BLaER1 treated with 17β-estradiol and CSF1 and Interleukin-3, amounts not matched to agents 10 nM and 100 nM (cell line): Measurements from ENCODE around the gene MLF2.

Source experiments
- H3K27ac ChIP-seq, 11 experiments: shearing (Covaris generic); formaldehyde crosslinking; 2 replicates each; pipeline ENCODE4 v1.8.1; 2022
- H3K27me3 ChIP-seq, 11 experiments: shearing (Covaris generic); formaldehyde crosslinking; 2 replicates each; pipeline ENCODE4 v1.8.1; 2022
- H3K36me3 ChIP-seq, 11 experiments: shearing (Covaris generic); formaldehyde crosslinking; 2 replicates each; pipeline ENCODE4 v1.8.1; 2022
- H3K4me1 ChIP-seq, 10 experiments: shearing (Covaris generic); formaldehyde crosslinking; 2 replicates each; pipeline ENCODE4 v1.8.1; 2022
- H3K4me2 ChIP-seq, 11 experiments: shearing (Covaris generic); formaldehyde crosslinking; 2 replicates each; pipeline ENCODE4 v1.8.1; 2022
- H3K4me3 ChIP-seq, 10 experiments: shearing (Covaris generic); formaldehyde crosslinking; 2 replicates each; pipeline ENCODE4 v1.8.1; 2022
- H3K9ac ChIP-seq, 11 experiments: shearing (Covaris generic); formaldehyde crosslinking; 2 replicates each; pipeline ENCODE4 v1.8.1; 2022
- H3K9me3 ChIP-seq, 11 experiments: shearing (Covaris generic); formaldehyde crosslinking; replicated peaks in 1 of 11; 2 replicates each; pipeline ENCODE4 v1.8.1; 2022
- H4K20me1 ChIP-seq, 11 experiments: shearing (Covaris generic); formaldehyde crosslinking; 2 replicates each; pipeline ENCODE4 v1.8.1; 2022
- Cebpa-rat ChIP-seq, 11 experiments: shearing (Covaris generic); IDR thresholded peaks; 2 replicates each; pipeline ENCODE4 v1.8.1; 2022

MLF2 gene

GRCh38 chr12:6769666-6770065 is 16.7 kb upstream of the MLF2 start:
- no peak for TF ChIP-seq Cebpa-rat (IDR thresholded peaks at IDR 0.05)

GRCh38 chr12:6768990-6769389 is 16.0 kb upstream of the MLF2 start:
- Histone ChIP-seq H3K4me3 (peak overlapping the region in 1 of 10 experiments; percentile 79; a peak in 1 of 20 replicates), H3K27me3 (peaks cover 79 to 100% (median 100%) of the 10 kb centered on the region in 11 experiments)

More at GRCh38 chr12:6769666-6770065, 16.7 kb upstream of the MLF2 start:
- no peaks in the 10 kb centered on the region; a peak in 1 of 22 replicates for H3K36me3 ChIP-seq
- no peak overlapping the region for H3K9ac ChIP-seq
- H4K20me1 ChIP-seq, result peaks cover 0 to 57% (median 22%) of the 10 kb centered on the region in 11 experiments; a peak in 17 of 22 replicates
- H3K4me2 ChIP-seq, result peak overlapping the region in 3 of 11 experiments; percentile 89 to 95 (median 94); a peak in 6 of 22 replicates
- H3K4me3 ChIP-seq, result no peak overlapping the region
- H3K4me1 ChIP-seq, result peaks cover 9 to 72% (median 53%) of the 10 kb centered on the region in 10 experiments
- H3K27me3 ChIP-seq, result peaks cover 79 to 100% (median 100%) of the 10 kb centered on the region in 11 experiments
- no peaks in the 10 kb centered on the region for H3K9me3 ChIP-seq
- no peak overlapping the region for H3K27ac ChIP-seq

GRCh38 chr12:6768437-6768914 is 15.5 kb upstream of the MLF2 start:
- Histone ChIP-seq H3K9ac (peak overlapping the region in 1 of 11 experiments; percentile 37; a peak in 2 of 22 replicates), H3K27me3 (peaks cover 79 to 100% (median 100%) of the 10 kb centered on the region in 11 experiments), H3K4me2 (peak overlapping the region in 4 of 11 experiments; percentile 13 to 95 (median 92); a peak in 6 of 22 replicates), H3K27ac (no peak overlapping the region), H4K20me1 (peaks cover 0 to 51% (median 22%) of the 10 kb centered on the region in 11 experiments; a peak in 17 of 22 replicates), H3K9me3 (no peaks in the 10 kb centered on the region), H3K36me3 (no peaks in the 10 kb centered on the region; a peak in 1 of 22 replicates), H3K4me3 (peak overlapping the region in 2 of 10 experiments; percentile 72 to 79; a peak in 3 of 20 replicates), H3K4me1 (peaks cover 9 to 84% (median 63%) of the 10 kb centered on the region in 10 experiments)
- TF ChIP-seq Cebpa-rat (IDR thresholded peaks at IDR 0.05), result no peak

More at GRCh38 chr12:6768990-6769389, 16.0 kb upstream of the MLF2 start:
- H3K9ac ChIP-seq, result 0 out of 22 replicates have a peak overlapping the region, but pooled peaks of 1 of the 11 experiments have one; percentile 37
- no peak for TF ChIP-seq Cebpa-rat (IDR thresholded peaks at IDR 0.05)
- H3K36me3 ChIP-seq, result no peaks in the 10 kb centered on the region; a peak in 1 of 22 replicates
- H3K4me1 ChIP-seq, result peaks cover 9 to 78% (median 60%) of the 10 kb centered on the region in 10 experiments
- H3K4me2 ChIP-seq, result peak overlapping the region in 6 of 11 experiments; percentile 1 to 95 (median 51); a peak in 8 of 22 replicates
- H3K27ac ChIP-seq, result no peak overlapping the region
- H3K9me3 ChIP-seq, result no peaks in the 10 kb centered on the region
- H4K20me1 ChIP-seq, result peaks cover 0 to 51% (median 22%) of the 10 kb centered on the region in 11 experiments; a peak in 17 of 22 replicates

- Histone ChIP-seq H3K9ac (peak overlapping the region in 10 of 11 experiments; percentile 38 to 90 (median 69); a peak in 15 of 22 replicates), H3K4me3 (peak overlapping the region; percentile 56 to 79 (median 67)), H3K36me3 (no peaks in the 10 kb centered on the region; a peak in 1 of 22 replicates), H3K27ac (peak overlapping the region in 3 of 11 experiments; percentile 59 to 73 (median 72); a peak in 3 of 22 replicates), H4K20me1 (peaks cover 0 to 44% (median 21%) of the 10 kb centered on the region in 11 experiments; a peak in 17 of 22 replicates), H3K4me1 (peaks cover 9 to 80% (median 57%) of the 10 kb centered on the region in 10 experiments), H3K9me3 (no peaks in the 10 kb centered on the region), H3K27me3 (peaks cover 71 to 100% (median 100%) of the 10 kb centered on the region in 11 experiments), H3K4me2 (peak overlapping the region; percentile 85 to 97 (median 95))
- no peak for TF ChIP-seq Cebpa-rat (IDR thresholded peaks at IDR 0.05)
Observed at GRCh38 chr12:6767353-6768319, 14.7 kb upstream of the MLF2 start.

- H4K20me1 ChIP-seq, result peaks cover 0 to 42% (median 21%) of the 10 kb centered on the region in 11 experiments; a peak in 17 of 22 replicates
- H3K4me3 ChIP-seq, result peak overlapping the region; percentile 56 to 79 (median 67)
- TF ChIP-seq Cebpa-rat (IDR thresholded peaks at IDR 0.05), result no peak
- no peaks in the 10 kb centered on the region; a peak in 1 of 22 replicates for H3K36me3 ChIP-seq
- peak overlapping the region in 5 of 11 experiments; percentile 29 to 73 (median 59); a peak in 9 of 22 replicates for H3K27ac ChIP-seq
- H3K9ac ChIP-seq, result peak overlapping the region; percentile 38 to 90 (median 69); a peak in 21 of 22 replicates
- no peaks in the 10 kb centered on the region for H3K9me3 ChIP-seq
- H3K27me3 ChIP-seq, result peaks cover 63 to 100% (median 100%) of the 10 kb centered on the region in 11 experiments
- peaks cover 9 to 71% (median 51%) of the 10 kb centered on the region in 10 experiments for H3K4me1 ChIP-seq
- peak overlapping the region; percentile 85 to 97 (median 95) for H3K4me2 ChIP-seq
Observed at GRCh38 chr12:6766651-6767349, 13.9 kb upstream of the MLF2 start.

GRCh38 chr12:6765634-6766581 is 13.0 kb upstream of the MLF2 start, which contains the start of gene PTMS:
Gene PTMS, plus strand, starts transcription at chr12:6766363. Its CDS starts 343 bp downstream, at chr12:6766706.
- H3K27me3 ChIP-seq, result peaks cover 60 to 98% (median 96%) of the 10 kb centered on the region in 11 experiments
- no peaks in the 10 kb centered on the region for H3K9me3 ChIP-seq
- H3K4me1 ChIP-seq, result peaks cover 9 to 62% (median 47%) of the 10 kb centered on the region in 10 experiments
- peak within 1 kb of the TSS; percentile 56 to 79 (median 67) for H3K4me3 ChIP-seq
- TF ChIP-seq Cebpa-rat (IDR thresholded peaks at IDR 0.05), result no peak
- H3K36me3 ChIP-seq, result no peaks in the 10 kb centered on the region; a peak in 1 of 22 replicates
- peaks cover 0 to 36% (median 21%) of the 10 kb centered on the region in 11 experiments; a peak in 17 of 22 replicates for H4K20me1 ChIP-seq
- H3K9ac ChIP-seq, result peak within 1 kb of the TSS; percentile 38 to 90 (median 69); a peak in 21 of 22 replicates
- H3K4me2 ChIP-seq, result peak within 1 kb of the TSS; percentile 85 to 97 (median 95)
- peak within 1 kb of the TSS in 5 of 11 experiments; percentile 29 to 73 (median 59); a peak in 9 of 22 replicates for H3K27ac ChIP-seq
